Peyer's patch (tissue), 4 donors: Measurements from ENCODE around the gene LIPC.

ENCODE experiments used
- CTCF ChIP-seq, 6 experiments: fragments of 450-650 bp in 4 of 6; fragments of 200-600 bp in 2 of 6; sonication (generic) in 1 of 6; IDR thresholded peaks; one replicate each; pipeline ENCODE4 v1.5.1; 2017 to 2019; ENCODE audit warnings: antibody characterized with exemption in 6 of 6, mild to moderate bottlenecking in 3 of 6, moderate library complexity in 1 of 6
- POLR2A ChIP-seq, 2 donors: fragments of 450-650 bp; IDR thresholded peaks; one replicate each; pipeline ENCODE4 v1.5.1; 2017; ENCODE audit warnings: antibody characterized with exemption in 2 of 2, mild to moderate bottlenecking in 2 of 2, moderate library complexity in 2 of 2

DNA sequence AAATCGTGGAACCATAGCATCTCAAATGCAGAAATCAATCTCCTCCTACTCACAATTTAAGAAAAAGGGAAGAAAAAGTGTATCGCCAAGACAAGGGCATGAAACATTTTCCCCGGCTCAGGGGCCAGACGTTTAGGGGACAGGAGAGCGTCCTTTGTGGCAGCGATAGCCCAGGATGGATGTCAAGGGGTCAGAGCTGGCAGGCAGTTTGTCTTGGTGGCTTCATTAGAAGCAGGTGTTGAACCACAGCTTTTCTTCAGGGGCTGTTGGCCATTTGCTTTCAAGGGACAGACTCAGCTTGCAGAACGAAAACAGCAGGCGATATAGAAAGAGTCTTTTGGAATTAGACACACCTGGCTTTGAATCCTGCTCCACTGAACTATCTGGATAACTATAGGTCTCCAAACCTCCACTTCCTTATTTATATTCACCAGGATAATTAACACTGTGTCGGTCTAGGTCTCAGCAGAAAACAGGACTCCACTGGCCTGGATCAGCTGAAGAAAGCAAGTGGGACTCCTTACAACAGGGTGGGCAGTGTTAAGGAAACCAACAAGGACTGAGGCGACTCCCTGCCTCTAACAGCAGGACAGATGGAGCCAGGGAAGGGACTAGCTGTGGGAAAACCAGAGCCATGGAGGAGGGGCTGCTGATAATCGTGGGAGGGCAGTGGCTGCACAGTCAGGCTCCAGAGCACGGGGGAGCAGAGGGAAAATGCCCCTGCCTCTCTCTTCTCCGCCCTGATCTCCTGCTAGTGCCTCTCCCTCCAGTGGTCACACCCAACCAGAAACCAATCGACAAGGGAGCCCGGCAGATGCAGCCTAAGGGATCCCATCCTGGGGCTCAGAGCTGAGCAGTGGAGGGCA is 123.6 kb downstream of the LIPC start:
- TF ChIP-seq CTCF (IDR thresholded peaks at IDR 0.05): peak in 2 of 6 experiments; percentile 20 to 27
- TF ChIP-seq POLR2A (IDR thresholded peaks at IDR 0.05): no peak
